Neural progenitor cell (in vitro differentiated cells): Measurements from ENCODE around the gene GRIK2.

ENCODE experiments used
- CTCF ChIP-seq: fragments of 200-600 bp; sonication (generic); IDR thresholded peaks from 2 replicates; pipeline ENCODE4 v1.5.1; 2017; ENCODE audit warnings: antibody characterized with exemption, mild to moderate bottlenecking
- EZH2 ChIP-seq: fragments of 200-600 bp; sonication (generic); IDR thresholded peaks from 2 replicates; pipeline ENCODE4 v1.6.1; 2017; ENCODE audit warnings: antibody characterized with exemption, mild to moderate bottlenecking, moderate library complexity

GRCh38 chr6:101705866-101706265, 312.4 kb downstream of the GRIK2 start:
- TF ChIP-seq CTCF (no peak), EZH2 (no peak)
